Measurements from ENCODE around the gene ATL1. TPM values are rescaled to one million over a fixed set of nuclear protein-coding genes. Genes with fewer than 3 reads are reported as not detected.
"Not testable (repeated sequence)": the region's sequence is repeated elsewhere in the genome, so short reads cannot be mapped to it uniquely, and the experiment has no call there.

Gene ATL1
- total RNA-seq, 1 donor from 2014 or later: 1.2 TPM

DNA sequence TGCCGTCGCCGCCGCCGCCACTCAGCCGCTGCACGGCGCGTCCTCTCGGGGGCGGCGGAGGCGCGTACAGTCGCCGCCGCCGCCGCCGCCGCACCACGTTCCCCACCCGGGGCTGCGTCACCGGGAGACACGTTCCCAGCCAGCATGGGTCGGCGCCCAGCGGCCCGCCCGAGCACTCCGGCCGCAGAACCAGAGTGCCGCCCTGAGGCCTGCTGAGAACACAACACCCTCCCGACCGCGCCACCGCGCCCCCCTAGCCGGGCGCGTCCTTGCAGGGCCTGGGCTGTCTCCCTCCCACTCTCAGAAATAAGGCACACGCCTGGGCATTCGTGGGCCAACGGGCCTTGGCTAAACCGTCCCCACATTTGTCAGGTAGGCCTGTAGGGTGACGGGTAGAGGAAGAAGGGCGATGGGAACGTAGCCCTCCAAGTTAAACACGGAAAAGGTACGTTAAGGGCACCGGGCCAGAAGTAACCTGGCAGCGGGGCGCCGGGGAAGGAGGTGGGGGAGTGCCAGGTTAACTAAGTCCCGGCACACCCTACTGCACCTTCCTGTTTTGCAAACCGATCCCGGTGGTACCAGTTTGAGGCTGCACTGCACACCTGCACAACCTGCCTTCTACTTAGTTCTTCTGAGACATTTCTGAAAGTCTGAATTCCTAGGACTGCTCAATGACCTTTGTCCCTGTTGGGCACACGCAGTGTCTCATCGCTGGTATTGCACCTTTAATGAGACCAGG, 27.3 kb upstream of the ATL1 start, which contains the start of gene MAP4K5:
Gene MAP4K5 (minus strand): TSS at position 68 of the 739 bp plus-strand sequence. CDS start 520 bp downstream, outside the sequence.
- intact Hi-C loops (cut with DNase I): loop anchor here (1.0 to 5.0 kb wide), 5 partner anchors 28 to 670 kb away; partner anchors contain the start of genes ATL1, DMAC2L and L2HGDH
- peaks cover 4 to 17% of the 10 kb centered on the region in 2 donors for H3K4me1 ChIP-seq

DNA sequence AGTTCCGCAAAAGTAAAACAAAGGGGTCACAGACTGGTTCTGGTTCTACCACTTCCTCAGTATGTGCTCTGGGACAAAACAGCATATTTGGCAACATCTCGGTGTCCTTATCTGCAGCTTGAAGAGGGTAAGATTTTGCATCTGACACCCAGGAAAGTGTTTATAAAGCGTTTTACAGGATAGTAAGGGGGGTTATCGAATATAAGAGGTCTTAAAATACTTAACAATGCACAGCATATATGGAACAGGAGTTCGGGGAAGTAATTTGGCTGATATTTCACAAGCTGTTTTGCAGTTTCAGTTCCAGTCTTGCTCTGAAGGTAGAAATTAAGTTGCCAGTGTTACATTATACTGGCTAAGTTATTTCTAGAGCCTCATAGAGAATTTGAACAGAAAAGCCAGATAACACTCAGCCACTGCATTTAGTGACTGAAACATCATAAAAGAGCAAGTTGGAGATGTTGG, 26.7 kb upstream of the ATL1 start:
- TF ChIP-seq, protein P1, sequence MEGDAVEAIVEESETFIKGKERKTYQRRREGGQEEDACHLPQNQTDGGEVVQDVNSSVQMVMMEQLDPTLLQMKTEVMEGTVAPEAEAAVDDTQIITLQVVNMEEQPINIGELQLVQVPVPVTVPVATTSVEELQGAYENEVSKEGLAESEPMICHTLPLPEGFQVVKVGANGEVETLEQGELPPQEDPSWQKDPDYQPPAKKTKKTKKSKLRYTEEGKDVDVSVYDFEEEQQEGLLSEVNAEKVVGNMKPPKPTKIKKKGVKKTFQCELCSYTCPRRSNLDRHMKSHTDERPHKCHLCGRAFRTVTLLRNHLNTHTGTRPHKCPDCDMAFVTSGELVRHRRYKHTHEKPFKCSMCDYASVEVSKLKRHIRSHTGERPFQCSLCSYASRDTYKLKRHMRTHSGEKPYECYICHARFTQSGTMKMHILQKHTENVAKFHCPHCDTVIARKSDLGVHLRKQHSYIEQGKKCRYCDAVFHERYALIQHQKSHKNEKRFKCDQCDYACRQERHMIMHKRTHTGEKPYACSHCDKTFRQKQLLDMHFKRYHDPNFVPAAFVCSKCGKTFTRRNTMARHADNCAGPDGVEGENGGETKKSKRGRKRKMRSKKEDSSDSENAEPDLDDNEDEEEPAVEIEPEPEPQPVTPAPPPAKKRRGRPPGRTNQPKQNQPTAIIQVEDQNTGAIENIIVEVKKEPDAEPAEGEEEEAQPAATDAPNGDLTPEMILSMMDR (IDR thresholded peaks at IDR 0.05): no peak
- intact Hi-C loops (cut with DNase I): loop anchor here (2.0 to 5.0 kb wide), 4 partner anchors 28 to 671 kb away; partner anchors contain the start of genes ATL1, DMAC2L and L2HGDH
- H3K4me3 ChIP-seq: peak overlapping the region; percentile 74 to 77
- H3K36me3 ChIP-seq: no peaks in the 10 kb centered on the region
- peaks cover 4 to 17% of the 10 kb centered on the region in 2 donors for H3K4me1 ChIP-seq
- H3K9me3 ChIP-seq: no peaks in the 10 kb centered on the region
- H3K27ac ChIP-seq: no peak overlapping the region
- DNase-seq (ENCODE audit: low spot score in 2 of 2): no peak
- no peaks in the 10 kb centered on the region for H3K27me3 ChIP-seq

More for the DNA sequence above, 27.3 kb upstream of the ATL1 start, which contains the start of gene MAP4K5:
- Histone ChIP-seq H3K9me3 (no peaks in the 10 kb centered on the region), H3K27ac (peak within 1 kb of the TSS; percentile 86 to 97), H3K27me3 (no peaks in the 10 kb centered on the region), H3K4me3 (peak within 1 kb of the TSS; percentile 74 to 77), H3K36me3 (no peaks in the 10 kb centered on the region)
- TF ChIP-seq, protein P1 (IDR thresholded peaks at IDR 0.05): peak; percentile 94 to 97 (median 95)
- DNase-seq (ENCODE audit: low spot score in 2 of 2): peak; percentile 61 to 95

DNA sequence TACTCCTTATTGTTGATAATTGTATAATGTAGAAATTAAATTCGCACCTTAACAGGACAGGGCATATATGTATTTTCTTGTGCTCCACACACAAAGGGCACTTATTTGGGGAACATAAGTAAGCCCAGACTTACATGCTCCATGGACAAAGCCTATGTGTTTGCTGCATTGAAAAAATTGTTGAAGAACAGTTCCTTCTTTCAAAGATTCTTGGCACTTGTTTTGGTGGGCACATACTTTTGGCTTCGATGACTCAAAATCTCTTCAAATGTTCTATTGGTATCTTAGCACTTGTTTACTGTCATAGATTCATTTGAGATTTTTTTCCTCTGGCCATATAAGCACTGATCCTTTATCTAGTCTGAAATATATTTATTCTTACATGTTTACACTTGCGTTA, 26.1 kb upstream of the ATL1 start:
- H3K4me3 ChIP-seq: no peak overlapping the region
- H3K36me3 ChIP-seq: no peaks in the 10 kb centered on the region
- no peak overlapping the region for H3K27ac ChIP-seq
- no peaks in the 10 kb centered on the region for H3K27me3 ChIP-seq
- no peaks in the 10 kb centered on the region for H3K9me3 ChIP-seq
- intact Hi-C loops (cut with DNase I): loop anchor here (2.0 to 5.0 kb wide), 4 partner anchors 27 to 672 kb away; partner anchors contain the start of genes ATL1, DMAC2L and L2HGDH
- no peak for DNase-seq (ENCODE audit: low spot score in 2 of 2)
- TF ChIP-seq, protein P1 (IDR thresholded peaks at IDR 0.05): no peak
- H3K4me1 ChIP-seq: peaks cover 4 to 16% of the 10 kb centered on the region in 2 donors

DNA sequence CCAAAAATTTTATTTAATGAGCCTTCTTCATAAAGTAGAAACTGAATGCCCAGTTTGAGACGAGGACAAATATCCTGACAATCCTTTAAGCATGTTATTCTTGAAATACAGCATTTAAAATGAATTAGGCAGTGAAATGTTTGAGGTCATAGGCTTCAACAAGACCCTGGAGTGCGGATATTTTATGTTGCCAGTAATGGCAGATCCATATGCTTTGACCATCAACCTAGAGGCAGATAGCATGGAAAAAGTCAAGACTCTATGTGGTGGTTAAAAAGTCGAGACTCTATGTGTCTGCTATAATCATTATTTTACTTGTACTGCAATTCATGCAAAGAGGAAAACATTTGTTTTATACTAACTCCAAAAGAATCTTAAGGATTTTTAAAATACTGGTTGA, 25.5 kb upstream of the ATL1 start:
- Histone ChIP-seq H3K4me3 (no peak overlapping the region), H3K27me3 (no peaks in the 10 kb centered on the region), H3K27ac (no peak overlapping the region)

DNA sequence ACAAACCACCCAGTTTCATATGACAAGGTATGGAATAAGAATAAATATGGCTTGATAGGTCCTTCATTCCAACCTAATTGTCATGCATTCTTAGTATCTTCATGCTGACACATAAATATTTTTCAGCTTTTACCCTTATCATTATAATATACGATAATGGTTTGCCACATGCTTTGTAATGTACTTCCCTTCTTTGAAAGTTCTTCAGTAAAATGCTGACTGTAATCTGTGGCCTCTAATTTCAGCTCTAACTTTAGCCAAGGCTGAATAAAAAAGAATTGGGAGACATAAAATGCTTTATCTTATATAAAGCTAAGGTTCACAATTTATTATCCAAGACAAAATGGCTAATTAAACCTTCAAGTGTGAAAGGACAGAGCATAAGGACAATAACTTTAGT, 24.9 kb upstream of the ATL1 start:
- Histone ChIP-seq H3K27ac (no peak overlapping the region), H3K4me3 (no peak overlapping the region), H3K9me3 (no peaks in the 10 kb centered on the region), H3K36me3 (no peaks in the 10 kb centered on the region), H3K27me3 (no peaks in the 10 kb centered on the region), H3K4me1 (peaks cover 4 to 6% of the 10 kb centered on the region in 2 donors)
- intact Hi-C loops (cut with DNase I): loop anchor here (5.0 kb wide), 2 partner anchors 88 to 673 kb away; no protein-coding TSS in a partner anchor
- TF ChIP-seq, protein P1 (IDR thresholded peaks at IDR 0.05): no peak
- no peak for DNase-seq (ENCODE audit: low spot score in 2 of 2)

More for the DNA sequence above, 25.5 kb upstream of the ATL1 start:
- Histone ChIP-seq H3K9me3 (no peaks in the 10 kb centered on the region), H3K4me1 (peaks cover 4 to 12% of the 10 kb centered on the region in 2 donors), H3K36me3 (no peaks in the 10 kb centered on the region)
- intact Hi-C loops (cut with DNase I): loop anchor here (5.0 kb wide), 2 partner anchors 87 to 672 kb away; no protein-coding TSS in a partner anchor
- DNase-seq (ENCODE audit: low spot score in 2 of 2): no peak
- TF ChIP-seq, protein P1 (IDR thresholded peaks at IDR 0.05): no peak

DNA sequence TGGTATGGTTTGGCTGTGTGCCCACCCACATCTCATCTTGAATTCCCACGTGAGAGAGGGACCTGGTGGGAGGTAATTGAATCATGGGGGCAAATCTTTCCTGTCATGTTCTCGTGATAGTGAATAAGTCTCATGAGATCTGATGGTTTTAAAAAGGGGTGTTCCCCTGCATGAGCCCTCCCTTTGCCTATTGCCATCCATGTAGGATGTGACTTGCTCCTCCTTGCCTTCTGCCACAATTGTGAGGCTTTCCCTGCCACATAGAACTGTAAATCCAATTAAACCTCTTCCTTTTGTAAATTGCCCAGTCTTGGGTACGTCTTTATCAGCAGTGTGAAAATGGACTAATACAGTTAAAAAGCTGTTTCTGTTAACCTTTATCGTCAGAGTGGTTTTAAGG, 21.9 kb upstream of the ATL1 start:
- H3K36me3 ChIP-seq; H3K4me1 ChIP-seq; intact Hi-C loops (cut with DNase I); DNase-seq (ENCODE audit: low spot score in 2 of 2); H3K27ac ChIP-seq; H3K4me3 ChIP-seq; H3K27me3 ChIP-seq; H3K9me3 ChIP-seq: not testable (repeated sequence)
